SW 1271 (cell line): Measurements from ENCODE around the gene IBA57.

Source experiments
- DNase-seq, 2 experiments: peaks; one replicate each; lab custom pipeline; 2025; lab: John Stamatoyannopoulos, UW

Gene IBA57

DNA sequence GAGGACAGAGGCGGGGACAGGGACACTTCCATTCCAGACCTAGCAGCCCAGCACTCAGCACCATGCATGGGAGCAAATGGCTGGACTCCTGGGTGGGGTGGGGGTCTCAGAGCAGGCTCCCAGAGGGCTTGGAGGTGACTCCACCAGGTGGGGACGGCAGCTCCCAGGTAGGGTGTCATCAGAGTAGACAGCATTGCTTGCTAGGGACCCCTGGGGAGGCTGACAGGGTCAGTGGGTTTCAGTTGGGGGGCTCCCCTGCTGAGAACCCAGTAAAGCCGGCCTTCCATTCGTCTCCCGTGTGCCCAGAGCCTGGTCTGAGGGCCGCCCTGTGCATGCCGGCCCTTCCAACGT lies 20.6 kb upstream of the IBA57 start:
- no peak for DNase-seq

DNA sequence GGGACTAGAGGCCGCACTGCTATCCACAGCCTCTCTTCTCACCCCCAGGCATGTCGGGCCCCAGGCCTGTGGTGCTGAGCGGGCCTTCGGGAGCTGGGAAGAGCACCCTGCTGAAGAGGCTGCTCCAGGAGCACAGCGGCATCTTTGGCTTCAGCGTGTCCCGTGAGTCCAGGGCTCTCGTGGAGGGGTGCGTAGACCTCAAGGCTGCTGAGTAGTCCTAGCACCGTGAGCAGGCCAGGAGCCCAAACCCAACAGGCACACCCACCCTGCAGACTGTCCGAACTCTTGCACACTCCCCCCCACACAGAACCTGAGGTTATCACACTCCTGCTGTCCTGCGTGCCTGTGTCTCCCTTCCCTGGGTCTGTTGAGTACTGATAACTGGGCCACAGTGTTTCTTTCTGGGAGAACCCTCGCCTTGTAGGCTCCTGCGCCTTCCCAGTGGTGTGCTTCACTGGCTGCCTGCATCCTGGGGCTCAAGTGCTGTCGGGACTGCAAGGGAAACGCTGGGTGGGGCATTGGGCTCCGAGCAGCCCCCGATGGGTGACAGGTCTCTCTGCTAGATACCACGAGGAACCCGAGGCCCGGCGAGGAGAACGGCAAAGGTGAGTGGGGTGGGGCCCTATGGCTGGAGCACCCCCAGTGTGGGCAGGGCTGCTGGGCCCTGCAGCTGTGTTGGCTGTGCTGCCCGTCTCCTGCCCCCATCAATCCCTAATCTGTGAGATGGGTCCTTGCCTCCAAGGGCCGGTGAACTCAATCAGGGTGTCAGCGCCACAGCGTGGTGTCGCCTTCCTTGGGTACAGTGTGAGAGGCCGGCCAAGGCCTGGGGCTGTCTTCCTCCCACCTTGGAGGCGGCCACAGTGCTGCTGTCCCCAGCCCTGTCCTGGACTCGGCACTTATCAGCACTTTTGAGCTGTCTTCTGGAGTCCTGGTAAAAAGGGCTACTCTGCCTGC lies 19.9 kb upstream of the IBA57 start:
- DNase-seq, result no peak

DNA sequence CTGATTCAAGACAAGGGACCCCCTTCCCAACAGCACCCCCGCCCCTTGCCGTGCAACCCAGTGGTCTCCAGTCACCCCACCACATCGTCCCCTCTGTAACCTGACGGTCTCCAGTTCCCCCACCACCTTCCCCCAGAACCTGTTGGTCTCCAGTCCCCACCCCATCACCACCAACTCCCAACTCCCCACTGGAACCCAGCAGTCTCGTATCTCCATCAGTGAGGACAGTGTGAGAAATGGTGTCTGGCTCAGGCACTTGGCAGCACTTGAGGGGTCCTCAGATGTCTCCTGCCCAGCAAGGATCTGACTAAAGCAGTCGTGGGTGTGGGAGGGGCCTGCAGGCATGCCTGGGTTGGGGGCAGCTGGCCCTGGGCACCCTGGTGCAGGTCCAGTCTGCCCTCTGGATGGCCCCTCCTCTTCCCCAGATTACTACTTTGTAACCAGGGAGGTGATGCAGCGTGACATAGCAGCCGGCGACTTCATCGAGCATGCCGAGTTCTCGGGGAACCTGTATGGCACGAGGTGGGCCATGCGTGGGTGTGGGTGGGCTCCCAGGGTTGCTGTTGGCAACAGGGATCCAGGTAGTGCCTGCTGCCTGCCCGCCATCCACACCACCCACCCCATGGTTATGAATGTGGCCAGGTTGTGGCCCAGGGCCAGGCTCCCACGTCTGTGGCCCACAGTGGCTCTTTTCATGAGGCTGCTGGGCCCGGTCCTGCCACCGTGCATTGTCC lies 19.0 kb upstream of the IBA57 start:
- DNase-seq, result no peak

DNA sequence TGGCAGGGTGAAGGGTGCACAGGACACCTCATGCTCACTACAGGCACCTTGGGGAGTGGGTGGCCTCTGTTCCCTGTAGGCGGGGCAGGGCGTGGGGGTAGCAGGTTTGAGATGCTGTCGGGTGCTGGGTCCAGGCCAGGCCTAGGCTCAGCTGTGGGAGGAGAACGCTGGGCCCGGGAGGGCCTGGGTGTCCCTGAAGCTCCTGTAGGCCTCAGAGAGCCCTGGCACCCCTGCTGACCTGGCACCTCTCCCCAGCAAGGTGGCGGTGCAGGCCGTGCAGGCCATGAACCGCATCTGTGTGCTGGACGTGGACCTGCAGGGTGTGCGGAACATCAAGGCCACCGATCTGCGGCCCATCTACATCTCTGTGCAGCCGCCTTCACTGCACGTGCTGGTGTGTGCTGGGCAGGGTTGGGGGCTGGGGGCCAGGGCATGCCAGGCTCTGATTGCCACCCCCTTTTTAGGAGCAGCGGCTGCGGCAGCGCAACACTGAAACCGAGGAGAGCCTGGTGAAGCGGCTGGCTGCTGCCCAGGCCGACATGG lies 18.4 kb upstream of the IBA57 start:
- no peak for DNase-seq

GRCh38 chr1:228147768-228148167 lies 17.8 kb upstream of the IBA57 start:
- no peak for DNase-seq

GRCh38 chr1:228148196-228148861 lies 17.3 kb upstream of the IBA57 start:
- DNase-seq, result no peak

- no peak for DNase-seq
Observed at GRCh38 chr1:228148935-228149405, 16.6 kb upstream of the IBA57 start.

DNA sequence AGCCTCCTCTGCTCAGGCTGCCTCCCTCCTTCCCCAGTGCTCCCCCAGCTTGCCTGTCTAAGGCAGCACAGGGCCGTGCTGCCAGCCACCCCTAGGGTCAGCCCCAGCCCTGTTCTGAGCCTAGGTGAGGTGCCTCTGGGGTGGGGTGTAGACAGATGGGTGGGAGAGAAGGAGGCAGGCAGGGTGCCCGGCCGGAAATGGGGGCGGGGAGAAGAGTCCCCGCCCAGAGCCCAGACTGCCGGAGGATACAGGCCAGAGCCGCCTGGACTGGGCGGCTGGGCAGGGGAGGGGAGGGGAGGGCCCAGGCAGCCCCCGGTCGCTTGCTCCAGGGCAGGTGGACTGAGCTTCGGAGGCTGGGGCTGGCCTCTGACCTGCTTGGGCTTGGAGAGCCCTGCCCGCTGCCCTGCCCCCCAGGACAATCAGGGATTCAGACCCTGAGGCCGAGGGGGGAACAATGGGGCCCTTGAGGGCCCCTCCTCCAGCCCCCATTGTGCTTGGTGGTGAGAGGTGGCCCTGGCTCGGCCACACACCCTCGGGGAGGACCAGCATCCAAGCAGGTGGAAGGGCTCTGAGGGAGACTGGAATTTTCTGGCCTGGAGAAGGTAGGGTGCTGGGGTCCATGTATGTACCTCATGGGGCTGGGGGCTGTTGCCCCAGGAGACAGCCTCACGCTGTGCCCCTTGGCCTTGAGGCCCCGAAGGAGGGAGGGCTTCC lies 16.0 kb upstream of the IBA57 start, which contains the start of gene GJC2:
TSS of gene GJC2 (plus strand) at position 525 of the 714 bp plus-strand sequence. CDS start 7,829 bp downstream, outside the sequence.
- no peak for DNase-seq

GRCh38 chr1:228150120-228150460 lies 15.5 kb upstream of the IBA57 start:
- no peak for DNase-seq

- DNase-seq, result no peak
Observed at GRCh38 chr1:228150461-228151179, 15.0 kb upstream of the IBA57 start.

DNA sequence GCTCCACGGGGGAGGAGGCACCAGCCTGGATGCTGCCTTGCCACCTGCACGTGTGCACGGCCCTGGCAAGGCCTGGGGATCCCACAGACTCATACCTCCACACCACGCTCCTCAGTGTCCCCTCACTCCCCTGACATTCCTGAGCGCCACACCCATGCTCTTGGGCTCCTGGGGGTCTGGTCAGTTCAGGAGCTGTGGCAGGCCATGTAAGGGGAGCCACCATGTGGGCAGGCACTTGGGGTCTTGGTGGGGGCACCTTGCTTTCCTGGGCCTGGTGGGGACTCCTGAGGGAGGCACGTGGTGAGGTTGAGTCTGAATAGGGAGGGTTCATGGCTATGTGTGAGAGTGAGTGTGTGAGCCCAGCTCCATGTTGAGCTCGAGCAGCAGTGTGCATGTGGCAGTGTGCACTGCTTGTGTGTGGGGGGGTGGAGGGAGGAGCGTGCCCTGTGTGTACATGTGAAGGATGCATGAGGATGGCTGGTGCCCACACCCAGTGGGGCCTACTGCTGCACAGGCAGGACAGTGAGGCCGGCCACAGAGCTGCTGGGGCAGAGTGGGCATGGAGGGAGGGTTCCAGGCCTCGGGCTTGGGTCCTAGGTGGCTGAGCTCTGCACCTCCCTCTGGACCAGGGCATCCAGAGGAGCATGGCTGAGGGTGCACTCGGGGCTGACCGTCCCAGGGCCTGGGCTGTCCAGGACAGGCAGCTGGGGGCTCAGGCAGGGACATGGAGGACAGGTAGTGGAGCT lies 14.3 kb upstream of the IBA57 start:
- DNase-seq, result no peak

DNA sequence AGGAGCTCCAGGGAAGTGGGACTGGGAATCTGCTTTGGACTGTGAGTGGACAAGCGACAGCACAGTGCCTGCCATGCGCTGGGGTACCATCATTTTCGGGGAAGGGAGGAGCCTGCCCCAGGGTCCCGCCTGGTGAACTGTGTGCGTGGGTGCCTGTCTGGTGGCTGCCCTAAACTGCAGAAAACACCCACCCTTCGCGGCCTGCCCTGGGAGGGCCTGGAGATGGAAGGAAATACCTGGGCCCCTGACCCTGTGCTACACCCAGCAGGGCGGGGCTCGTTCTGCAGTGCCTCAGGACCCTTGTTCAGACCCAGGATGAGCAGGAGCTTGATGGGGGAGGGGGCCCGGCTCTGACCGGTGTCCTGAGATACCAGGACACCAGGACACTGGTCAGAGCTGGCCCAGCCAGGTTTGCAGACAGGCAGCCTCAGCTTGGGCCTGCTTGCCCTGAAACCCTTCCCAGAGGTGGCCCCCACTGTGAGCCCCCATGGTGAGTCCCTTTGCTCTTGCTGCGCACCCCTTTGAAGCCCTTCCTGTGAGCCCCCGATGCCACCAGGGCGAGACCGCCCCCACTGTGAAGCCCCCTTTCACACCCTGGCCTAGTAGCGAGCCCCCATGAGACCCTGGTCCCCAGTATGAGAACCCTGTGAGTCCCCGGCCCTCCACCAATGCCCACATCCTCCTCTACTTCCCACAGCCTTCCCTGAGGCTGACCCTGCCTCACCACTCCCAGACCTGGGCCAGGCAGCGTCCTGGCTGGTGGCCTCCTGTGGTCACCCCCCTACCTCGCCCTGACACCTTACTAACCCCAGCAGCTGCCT lies 13.3 kb upstream of the IBA57 start:
- DNase-seq, result no peak

- DNase-seq, result no peak
Observed at GRCh38 chr1:228152918-228153258, 12.7 kb upstream of the IBA57 start.

DNA sequence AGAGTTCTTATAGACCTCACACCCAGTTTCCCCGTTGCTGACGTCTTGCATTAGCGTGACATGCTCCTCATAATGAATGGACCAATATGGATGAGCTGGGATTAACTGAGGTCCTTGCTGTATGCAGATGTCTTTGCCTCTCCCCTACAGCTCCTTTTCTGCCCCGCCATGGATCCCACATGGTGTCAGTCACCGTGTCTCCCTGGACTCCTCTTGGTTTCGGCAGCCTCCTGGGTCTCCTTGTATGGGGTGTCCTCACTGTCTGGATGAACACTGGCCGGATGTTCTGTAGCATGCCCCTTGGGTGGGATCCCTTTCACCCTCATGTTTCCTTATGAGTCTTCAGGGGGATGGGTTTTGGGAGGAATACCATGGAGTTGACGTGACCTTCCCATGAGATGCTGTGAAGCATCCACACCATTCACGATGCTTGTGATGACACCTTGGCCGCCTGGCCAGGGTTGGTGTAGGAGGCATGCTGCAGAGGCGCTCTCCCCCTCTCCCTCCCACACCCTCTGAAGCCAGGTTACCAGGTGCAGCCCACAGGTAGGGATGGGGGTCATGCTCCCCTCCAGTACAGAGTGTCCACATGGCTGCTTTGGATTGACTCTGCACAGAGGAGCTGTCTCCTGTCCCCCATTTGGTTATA lies 11.5 kb upstream of the IBA57 start:
- no peak for DNase-seq

GRCh38 chr1:228154670-228155571 lies 10.7 kb upstream of the IBA57 start:
- DNase-seq, result no peak

- no peak for DNase-seq
Observed at GRCh38 chr1:228155596-228156514, 9.7 kb upstream of the IBA57 start.

GRCh38 chr1:228156515-228156881 lies 9.1 kb upstream of the IBA57 start:
- DNase-seq, result no peak
